ENCODE data around the gene EVC. TPM values are rescaled to one million over a fixed set of nuclear protein-coding genes. Genes with fewer than 3 reads are reported as not detected.

EVC gene
- total and polyA plus RNA-seq, 2 donors from 2014 or later: 7.8 to 159 TPM

DNA sequence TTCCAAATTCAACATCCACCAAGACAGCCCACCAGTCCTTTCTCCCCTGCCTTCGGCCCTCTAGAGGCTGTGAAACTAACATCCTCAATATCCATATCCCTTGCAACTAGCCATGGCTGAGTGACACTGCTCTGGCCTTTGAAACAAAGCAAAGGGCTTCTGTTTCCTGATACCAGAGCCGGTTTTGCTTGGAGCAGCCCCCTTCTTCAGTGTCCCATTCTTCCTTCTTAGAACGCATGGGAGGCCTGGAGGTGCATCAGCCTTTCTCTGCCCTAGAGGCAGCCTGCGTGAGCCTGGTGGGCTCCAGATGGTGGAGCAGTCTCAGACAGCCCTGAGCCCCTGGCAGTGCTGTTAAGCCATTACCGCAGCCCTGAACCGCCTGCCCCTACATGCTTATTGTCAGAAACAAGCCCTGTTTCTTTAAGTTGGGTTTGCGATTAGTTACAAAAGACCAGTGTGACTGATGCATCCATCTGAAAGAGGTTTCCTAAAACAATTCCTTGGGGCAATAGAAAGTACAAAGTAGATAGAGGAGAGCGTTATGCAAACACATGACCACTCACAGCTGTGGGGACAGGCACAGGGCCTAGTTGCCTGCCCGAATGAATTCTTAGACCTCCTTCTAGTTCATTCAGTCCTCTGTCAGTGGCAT is 74.1 kb downstream of the EVC start:
- intact Hi-C loops (cut with DNase I): no loop called here
- FAIRE-seq (no peak), DNase-seq (peak in 1 of 5 donors; percentile 35)
- Histone ChIP-seq H3K4me1 (ENCODE audit: control insufficient read depth in 2 of 3, insufficient read depth in 2 of 3, low read depth in 1 of 3, low read length in 3 of 3) (peaks cover 0 to 7% (median 3%) of the 10 kb centered on the region in 3 donors), H3K9me3 (ENCODE audit: control insufficient read depth in 2 of 3, insufficient read depth in 1 of 3, low read length in 3 of 3) (no peaks in the 10 kb centered on the region), H3K27me3 (ENCODE audit: control insufficient read depth, insufficient read depth, low read length) (no peaks in the 10 kb centered on the region), H3K9ac (ENCODE audit: low read length in 3 of 3) (no peak overlapping the region), H3K4me3 (ENCODE audit: low read length in 3 of 3) (no peak overlapping the region), H3K27ac (ENCODE audit: low read depth in 2 of 2, low read length in 2 of 2) (no peak overlapping the region), H3K36me3 (ENCODE audit: control insufficient read depth in 2 of 3, insufficient read depth in 3 of 3, low read length in 3 of 3) (peaks cover 11 to 40% (median 21%) of the 10 kb centered on the region in 3 donors)
- TF ChIP-seq, protein P1, sequence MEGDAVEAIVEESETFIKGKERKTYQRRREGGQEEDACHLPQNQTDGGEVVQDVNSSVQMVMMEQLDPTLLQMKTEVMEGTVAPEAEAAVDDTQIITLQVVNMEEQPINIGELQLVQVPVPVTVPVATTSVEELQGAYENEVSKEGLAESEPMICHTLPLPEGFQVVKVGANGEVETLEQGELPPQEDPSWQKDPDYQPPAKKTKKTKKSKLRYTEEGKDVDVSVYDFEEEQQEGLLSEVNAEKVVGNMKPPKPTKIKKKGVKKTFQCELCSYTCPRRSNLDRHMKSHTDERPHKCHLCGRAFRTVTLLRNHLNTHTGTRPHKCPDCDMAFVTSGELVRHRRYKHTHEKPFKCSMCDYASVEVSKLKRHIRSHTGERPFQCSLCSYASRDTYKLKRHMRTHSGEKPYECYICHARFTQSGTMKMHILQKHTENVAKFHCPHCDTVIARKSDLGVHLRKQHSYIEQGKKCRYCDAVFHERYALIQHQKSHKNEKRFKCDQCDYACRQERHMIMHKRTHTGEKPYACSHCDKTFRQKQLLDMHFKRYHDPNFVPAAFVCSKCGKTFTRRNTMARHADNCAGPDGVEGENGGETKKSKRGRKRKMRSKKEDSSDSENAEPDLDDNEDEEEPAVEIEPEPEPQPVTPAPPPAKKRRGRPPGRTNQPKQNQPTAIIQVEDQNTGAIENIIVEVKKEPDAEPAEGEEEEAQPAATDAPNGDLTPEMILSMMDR (IDR thresholded peaks at IDR 0.05; ENCODE audit: borderline replicate concordance, extremely low read depth, insufficient read depth): no peak

DNA sequence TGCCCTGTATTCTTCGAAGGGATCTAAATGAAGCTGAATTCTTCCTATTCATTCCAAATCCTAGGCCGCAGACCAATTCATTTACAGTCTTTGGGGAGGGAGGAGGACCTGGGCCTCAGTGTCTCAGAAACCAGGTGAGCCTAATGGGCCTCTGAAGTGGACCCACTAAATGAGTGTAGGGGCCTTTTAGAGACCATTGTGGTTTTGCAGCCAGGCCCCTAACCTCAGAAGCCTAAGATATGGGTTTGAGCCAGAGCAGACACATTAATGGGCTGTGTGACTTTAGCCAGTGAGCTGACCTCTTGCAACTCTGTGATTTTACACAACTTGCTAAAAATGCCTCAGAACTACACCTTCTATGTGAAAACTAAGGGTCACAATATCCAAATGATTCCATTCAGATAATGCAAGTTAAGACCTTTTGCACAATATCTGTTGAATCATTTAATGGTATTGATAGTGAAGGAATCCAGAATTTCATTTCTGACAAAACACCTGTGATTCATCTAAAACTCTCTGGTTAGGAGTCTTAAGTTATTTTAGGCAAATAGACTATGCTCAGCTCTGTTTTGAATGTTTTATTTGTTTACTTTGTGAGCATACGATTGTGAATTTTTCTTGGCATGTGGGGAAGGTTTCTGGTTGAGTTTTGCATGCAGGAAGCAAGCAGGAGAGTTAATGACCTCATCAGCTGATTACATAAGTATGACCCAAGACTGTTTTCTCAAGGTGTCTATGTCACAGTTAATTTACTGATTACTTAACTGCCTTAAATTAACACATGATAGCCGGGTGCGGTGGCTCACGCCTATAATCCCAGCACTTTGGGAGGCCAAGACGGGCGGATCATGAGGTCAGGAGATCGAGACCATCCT is 75.0 kb downstream of the EVC start:
- peaks cover 11 to 40% (median 19%) of the 10 kb centered on the region in 3 donors for H3K36me3 ChIP-seq (ENCODE audit: control insufficient read depth in 2 of 3, insufficient read depth in 3 of 3, low read length in 3 of 3)
- FAIRE-seq (no peak), DNase-seq (peak in 1 of 5 donors; percentile 11)
- no peak overlapping the region for H3K9ac ChIP-seq (ENCODE audit: low read length in 3 of 3)
- no peaks in the 10 kb centered on the region for H3K9me3 ChIP-seq (ENCODE audit: control insufficient read depth in 2 of 3, insufficient read depth in 1 of 3, low read length in 3 of 3)
- peaks cover 0 to 7% (median 3%) of the 10 kb centered on the region in 3 donors for H3K4me1 ChIP-seq (ENCODE audit: control insufficient read depth in 2 of 3, insufficient read depth in 2 of 3, low read depth in 1 of 3, low read length in 3 of 3)
- peak overlapping the region in 1 of 2 donors; percentile 16 for H3K27ac ChIP-seq (ENCODE audit: low read depth in 2 of 2, low read length in 2 of 2)
- TF ChIP-seq, protein P1 (IDR thresholded peaks at IDR 0.05; ENCODE audit: borderline replicate concordance, extremely low read depth, insufficient read depth): no peak
- no peak overlapping the region for H3K4me3 ChIP-seq (ENCODE audit: low read length in 3 of 3)
- H3K27me3 ChIP-seq (ENCODE audit: control insufficient read depth, insufficient read depth, low read length): no peaks in the 10 kb centered on the region
- intact Hi-C loops (cut with DNase I): no loop called here

DNA sequence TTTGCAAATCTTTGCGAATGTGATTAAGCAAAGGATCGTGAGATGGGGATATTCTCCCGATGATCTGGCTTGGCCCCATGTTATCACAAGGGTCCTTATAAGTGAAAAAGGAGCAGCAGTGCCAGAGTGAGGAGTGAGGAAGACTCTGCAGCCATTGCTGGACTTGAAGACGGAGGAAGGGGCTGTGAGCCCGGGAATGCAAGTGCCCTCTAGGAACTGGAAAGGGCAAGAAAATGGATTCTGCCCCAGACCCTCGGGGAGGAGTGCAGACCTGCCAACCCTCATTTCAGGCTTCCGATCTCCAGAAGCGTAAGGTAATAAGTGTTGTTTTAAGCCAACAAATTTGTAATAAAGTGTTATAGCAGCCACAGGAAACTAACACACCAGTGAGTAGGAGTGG is 76.3 kb downstream of the EVC start:
- Histone ChIP-seq H3K36me3 (ENCODE audit: control insufficient read depth in 2 of 3, insufficient read depth in 3 of 3, low read length in 3 of 3) (peaks cover 11 to 40% (median 19%) of the 10 kb centered on the region in 3 donors), H3K9me3 (ENCODE audit: control insufficient read depth in 2 of 3, insufficient read depth in 1 of 3, low read length in 3 of 3) (no peaks in the 10 kb centered on the region), H3K27me3 (ENCODE audit: control insufficient read depth, insufficient read depth, low read length) (no peaks in the 10 kb centered on the region), H3K4me3 (ENCODE audit: low read length in 3 of 3) (no peak overlapping the region), H3K27ac (ENCODE audit: low read depth in 2 of 2, low read length in 2 of 2) (no peak overlapping the region), H3K9ac (ENCODE audit: low read length in 3 of 3) (no peak overlapping the region), H3K4me1 (ENCODE audit: control insufficient read depth in 2 of 3, insufficient read depth in 2 of 3, low read depth in 1 of 3, low read length in 3 of 3) (peaks cover 0 to 7% (median 3%) of the 10 kb centered on the region in 3 donors)
- intact Hi-C loops (cut with DNase I): no loop called here
- FAIRE-seq: no peak
- TF ChIP-seq, protein P1 (IDR thresholded peaks at IDR 0.05; ENCODE audit: borderline replicate concordance, extremely low read depth, insufficient read depth): no peak
- peak in 1 of 5 donors; percentile 3 for DNase-seq
